Natural killer cell treated with Interleukin-12 subunit alpha and Interleukin-12 subunit beta and Interleukin-15 and Interleukin-18, amount 100 ng/mL, for 72 hours (primary cell): Measurements from ENCODE around the gene GLTP. TPM values are rescaled to one million over a fixed set of nuclear protein-coding genes. Genes with fewer than 3 reads are reported as not detected.
"Not testable (repeated sequence)": the region's sequence is repeated elsewhere in the genome, so short reads cannot be mapped to it uniquely, and the experiment has no call there.

Experiments used
- ATAC-seq, 2 donors: fragments of 150-1000 bp; cut with Tn5 transposase in 1 of 2; sonication (Bioruptor Pico), chemical (Tn5 transposase) in 1 of 2; 2 replicates each; pipeline ENCODE4 v1.10.0; 2021
- DNase-seq: peaks from one replicate; pipeline ENCODE4 v3.0.0; 2022; ENCODE audit warnings: low spot score
- H3K27ac Mint-ChIP-seq, 2 donors: 1 replicate in 1 of 2; 2 replicates in 1 of 2; pipeline ENCODE4 v1.8.0; 2022; ENCODE audit warnings: mixed read lengths in 2 of 2, mild to moderate bottlenecking in 1 of 2, moderate library complexity in 1 of 2
- H3K27me3 Mint-ChIP-seq, 2 donors: 1 replicate in 1 of 2; 2 replicates in 1 of 2; pipeline ENCODE4 v1.8.0; 2022; ENCODE audit warnings: mixed read lengths in 2 of 2
- H3K36me3 Mint-ChIP-seq: one replicate; pipeline ENCODE4 v1.8.0; 2022; ENCODE audit warnings: mixed read lengths
- H3K4me1 Mint-ChIP-seq, 2 donors: 1 replicate in 1 of 2; 2 replicates in 1 of 2; pipeline ENCODE4 v1.8.0; 2022; ENCODE audit warnings: low read depth in 2 of 2, mixed read lengths in 2 of 2, mild to moderate bottlenecking in 1 of 2
- H3K4me3 Mint-ChIP-seq: one replicate; pipeline ENCODE4 v1.8.0; 2022; ENCODE audit warnings: mixed read lengths
- H3K9me3 Mint-ChIP-seq: 2 replicates; pipeline ENCODE4 v1.8.0; 2022; ENCODE audit warnings: mixed read lengths
- total RNA-seq, 2 donors: library from RNA; stranded (reverse); gene quantifications; one replicate each; pipeline ENCODE4 v1.2.3, GENCODE V29; 2022

The GLTP gene
- total RNA-seq, 2 donors from 2014 or later, result 29.7 to 31.2 TPM

DNA sequence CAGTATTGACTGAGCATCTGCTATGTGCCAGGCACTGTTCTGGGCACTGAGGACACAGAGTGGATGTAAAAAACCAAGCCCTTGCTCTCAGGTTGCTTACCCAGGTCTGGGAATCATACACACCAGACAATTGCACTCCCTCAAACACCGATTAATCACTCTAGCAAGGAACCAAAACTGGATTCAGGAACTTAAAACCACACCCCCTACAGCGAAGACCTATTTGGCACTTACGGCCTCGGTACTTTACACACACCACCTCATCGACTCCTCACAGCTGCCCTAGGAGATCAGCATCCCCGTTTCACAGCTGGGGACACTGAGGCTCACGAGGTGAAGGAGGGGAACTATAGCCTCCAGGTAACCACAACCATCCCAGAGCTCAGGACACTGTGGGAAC is 1.6 kb downstream of the GLTP start:
- Mint-ChIP-seq H3K36me3 (no peaks in the 10 kb centered on the region), H3K27ac (peak overlapping the region in 1 of 2 donors; percentile 94), H3K4me3 (peak overlapping the region; percentile 99), H3K4me1 (peaks cover 51 to 55% of the 10 kb centered on the region in 2 donors), H3K9me3 (no peaks in the 10 kb centered on the region), H3K27me3 (no peaks in the 10 kb centered on the region)
- ATAC-seq (no peak), DNase-seq (no peak)

DNA sequence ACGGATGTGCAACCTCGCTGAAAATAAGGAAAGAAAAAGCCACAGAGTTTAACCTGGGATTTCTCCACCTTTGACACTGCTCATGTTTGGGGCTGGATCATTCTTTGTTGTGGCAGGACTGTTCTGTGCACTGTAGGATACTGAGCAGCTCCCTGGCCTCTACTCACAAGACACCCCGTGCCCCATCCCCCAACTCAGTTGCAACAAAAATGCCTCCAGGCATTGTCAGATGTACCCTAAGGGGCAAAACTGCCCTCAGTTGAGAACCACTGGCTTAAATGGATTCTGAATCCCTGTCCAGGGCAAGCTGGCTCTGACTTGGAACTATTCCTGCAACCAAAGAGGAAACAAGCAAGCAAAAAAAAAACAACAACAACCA is 2.1 kb downstream of the GLTP start:
- Mint-ChIP-seq H3K4me3 (peak overlapping the region; percentile 99), H3K4me1 (peaks cover 51 to 55% of the 10 kb centered on the region in 2 donors), H3K36me3 (no peaks in the 10 kb centered on the region), H3K9me3 (no peaks in the 10 kb centered on the region), H3K27me3 (no peaks in the 10 kb centered on the region), H3K27ac (peak overlapping the region in 1 of 2 donors; percentile 94)
- DNase-seq, result no peak
- ATAC-seq, result no peak

DNA sequence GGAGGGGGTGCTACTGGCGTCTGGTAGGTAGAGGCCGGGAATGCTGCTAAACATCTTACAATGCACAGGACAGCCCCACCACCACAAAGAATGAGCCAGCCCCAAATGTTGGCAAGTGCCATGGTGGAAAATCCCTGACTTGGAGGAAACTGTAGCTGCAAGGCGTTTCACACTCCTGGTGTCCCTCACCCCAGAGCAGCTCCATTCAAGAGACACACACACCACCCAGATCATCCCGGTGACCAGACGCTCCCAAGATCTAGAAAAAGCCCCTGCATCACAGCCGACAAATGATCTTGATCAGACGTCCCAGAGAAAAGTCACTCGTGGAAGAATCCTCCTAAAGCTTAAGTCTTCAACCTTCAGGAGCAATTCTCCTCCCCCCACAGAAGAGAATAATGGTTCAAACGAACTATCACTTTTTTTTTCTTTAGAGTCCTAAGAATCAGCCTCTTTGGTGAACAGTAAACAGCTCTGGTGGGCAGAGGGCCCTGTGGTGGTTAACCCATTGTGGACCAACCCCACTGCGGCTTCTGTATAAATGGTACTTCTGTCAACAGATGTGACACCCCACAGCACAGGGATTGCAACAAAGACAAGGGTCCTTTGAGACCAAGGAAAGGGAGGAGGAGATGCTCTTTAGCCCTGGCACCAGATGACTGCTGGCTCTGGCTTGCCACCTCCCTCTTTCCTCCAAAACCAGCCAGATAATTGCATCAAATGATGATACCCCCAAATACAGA is 2.7 kb downstream of the GLTP start:
- Mint-ChIP-seq H3K27me3 (no peaks in the 10 kb centered on the region), H3K27ac (peak overlapping the region in 1 of 2 donors; percentile 94), H3K9me3 (no peaks in the 10 kb centered on the region), H3K4me3 (peak overlapping the region; percentile 99), H3K4me1 (peaks cover 51 to 55% of the 10 kb centered on the region in 2 donors), H3K36me3 (no peaks in the 10 kb centered on the region)
- DNase-seq, result no peak
- ATAC-seq, result no peak

GRCh38 chr12:109876406-109876805 is 3.9 kb downstream of the GLTP start:
- ATAC-seq (no peak), DNase-seq (no peak)
- Mint-ChIP-seq H3K27ac (peak overlapping the region in 1 of 2 donors; percentile 50), H3K4me1 (peaks cover 47 to 52% of the 10 kb centered on the region in 2 donors), H3K4me3 (no peak overlapping the region), H3K36me3 (no peaks in the 10 kb centered on the region), H3K27me3 (no peaks in the 10 kb centered on the region), H3K9me3 (no peaks in the 10 kb centered on the region)

DNA sequence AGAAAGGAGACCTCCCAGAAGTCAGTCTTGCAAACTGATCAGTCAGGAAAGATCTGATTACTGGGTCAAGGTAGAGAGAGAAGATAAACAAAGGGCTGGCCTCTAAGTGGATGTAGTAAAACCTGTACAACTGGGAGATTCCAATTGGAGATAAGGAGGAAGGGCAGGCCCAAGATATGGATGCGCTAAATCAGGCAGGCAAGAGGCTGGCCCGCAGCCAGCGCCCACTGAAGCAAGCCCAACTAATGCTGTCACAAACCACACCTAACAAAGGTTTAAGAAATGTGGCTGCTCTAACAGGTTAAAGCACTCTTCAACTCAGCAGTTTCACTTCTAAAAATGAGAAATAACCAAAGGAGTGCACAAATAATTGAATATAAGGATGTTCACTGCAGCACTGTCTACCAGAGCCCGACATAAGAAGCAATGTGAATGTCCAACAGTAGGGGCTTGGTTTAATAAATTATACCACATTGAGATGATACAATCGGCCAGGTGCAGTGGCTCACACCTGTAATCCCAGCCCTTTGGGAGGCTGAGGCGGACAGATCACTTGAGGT is 4.7 kb downstream of the GLTP start:
- H3K9me3 Mint-ChIP-seq, result no peaks in the 10 kb centered on the region
- H3K36me3 Mint-ChIP-seq, result no peaks in the 10 kb centered on the region
- no peak overlapping the region for H3K4me3 Mint-ChIP-seq
- ATAC-seq, result no peak
- H3K27me3 Mint-ChIP-seq, result no peaks in the 10 kb centered on the region
- H3K4me1 Mint-ChIP-seq, result peaks cover 43 to 47% of the 10 kb centered on the region in 2 donors
- peak overlapping the region in 1 of 2 donors; percentile 24 for H3K27ac Mint-ChIP-seq
- no peak for DNase-seq

DNA sequence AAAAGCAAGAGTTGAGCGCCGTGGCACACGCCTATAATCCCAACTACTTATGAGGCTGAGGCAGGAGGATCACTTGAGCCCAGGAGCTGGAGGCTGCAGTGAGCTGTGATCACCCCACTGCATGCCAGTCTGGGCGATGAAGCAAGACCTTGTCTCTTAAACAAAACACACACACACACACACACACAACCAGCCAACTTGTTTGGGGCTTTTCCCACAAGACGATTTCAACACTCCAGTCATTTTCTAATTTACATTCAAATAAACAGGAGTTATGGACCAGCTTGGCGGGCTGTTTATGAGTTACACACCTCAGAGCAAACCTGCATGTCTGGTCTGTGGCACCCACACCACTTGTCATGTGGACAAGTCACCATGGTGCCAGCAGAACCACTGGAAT is 6.7 kb downstream of the GLTP start:
- Mint-ChIP-seq H3K27ac (no peak overlapping the region), H3K4me3 (no peak overlapping the region), H3K36me3 (no peaks in the 10 kb centered on the region), H3K9me3 (no peaks in the 10 kb centered on the region), H3K4me1 (peaks cover 33 to 43% of the 10 kb centered on the region in 2 donors), H3K27me3 (no peaks in the 10 kb centered on the region)
- ATAC-seq (no peak), DNase-seq (no peak)

DNA sequence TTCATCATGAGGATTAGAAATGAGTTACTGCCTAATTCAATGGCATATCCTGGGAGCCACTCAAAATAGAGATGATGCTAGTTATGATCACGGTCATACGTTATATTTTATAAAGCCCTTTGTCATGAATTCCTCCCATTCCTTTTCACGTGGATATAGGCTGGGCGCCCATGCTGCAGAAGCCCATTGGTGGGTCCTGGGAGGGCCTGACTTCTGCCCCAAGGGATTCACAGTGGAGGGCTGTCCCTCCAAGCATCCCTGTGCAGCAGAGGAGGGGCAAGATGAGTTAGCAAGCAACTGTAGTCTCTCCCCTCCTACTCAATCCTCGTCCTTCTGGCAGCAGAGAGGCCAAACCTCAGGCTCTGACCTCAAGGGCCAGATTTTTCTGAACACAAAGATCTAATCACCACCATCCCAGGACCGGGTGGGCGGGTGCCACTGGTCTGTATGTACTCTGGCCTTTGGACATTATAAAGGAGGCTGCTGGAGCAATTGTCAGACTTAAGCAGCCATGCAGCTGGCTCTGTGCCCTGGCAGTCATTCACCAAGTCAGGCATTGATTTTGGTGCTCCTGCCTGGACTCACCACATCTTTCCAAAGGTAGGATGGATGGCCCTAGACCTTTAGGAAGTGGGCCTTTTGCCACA is 8.6 kb downstream of the GLTP start:
- Mint-ChIP-seq H3K4me1 (peaks cover 29 to 38% of the 10 kb centered on the region in 2 donors), H3K4me3 (no peak overlapping the region), H3K36me3 (no peaks in the 10 kb centered on the region), H3K27me3 (no peaks in the 10 kb centered on the region), H3K9me3 (no peaks in the 10 kb centered on the region), H3K27ac (peak overlapping the region in 1 of 2 donors; percentile 51)
- DNase-seq (no peak), ATAC-seq (no peak)

- DNase-seq (no peak), ATAC-seq (peak in 1 of 2 donors; percentile 45)
- H3K4me3 Mint-ChIP-seq, result no peak overlapping the region
- peak overlapping the region in 1 of 2 donors; percentile 31 for H3K27ac Mint-ChIP-seq
- no peaks in the 10 kb centered on the region for H3K27me3 Mint-ChIP-seq
- H3K36me3 Mint-ChIP-seq, result no peaks in the 10 kb centered on the region
- H3K9me3 Mint-ChIP-seq, result no peaks in the 10 kb centered on the region
- H3K4me1 Mint-ChIP-seq, result peaks cover 27 to 31% of the 10 kb centered on the region in 2 donors
Observed at GRCh38 chr12:109870648-109871047, 9.7 kb downstream of the GLTP start.

DNA sequence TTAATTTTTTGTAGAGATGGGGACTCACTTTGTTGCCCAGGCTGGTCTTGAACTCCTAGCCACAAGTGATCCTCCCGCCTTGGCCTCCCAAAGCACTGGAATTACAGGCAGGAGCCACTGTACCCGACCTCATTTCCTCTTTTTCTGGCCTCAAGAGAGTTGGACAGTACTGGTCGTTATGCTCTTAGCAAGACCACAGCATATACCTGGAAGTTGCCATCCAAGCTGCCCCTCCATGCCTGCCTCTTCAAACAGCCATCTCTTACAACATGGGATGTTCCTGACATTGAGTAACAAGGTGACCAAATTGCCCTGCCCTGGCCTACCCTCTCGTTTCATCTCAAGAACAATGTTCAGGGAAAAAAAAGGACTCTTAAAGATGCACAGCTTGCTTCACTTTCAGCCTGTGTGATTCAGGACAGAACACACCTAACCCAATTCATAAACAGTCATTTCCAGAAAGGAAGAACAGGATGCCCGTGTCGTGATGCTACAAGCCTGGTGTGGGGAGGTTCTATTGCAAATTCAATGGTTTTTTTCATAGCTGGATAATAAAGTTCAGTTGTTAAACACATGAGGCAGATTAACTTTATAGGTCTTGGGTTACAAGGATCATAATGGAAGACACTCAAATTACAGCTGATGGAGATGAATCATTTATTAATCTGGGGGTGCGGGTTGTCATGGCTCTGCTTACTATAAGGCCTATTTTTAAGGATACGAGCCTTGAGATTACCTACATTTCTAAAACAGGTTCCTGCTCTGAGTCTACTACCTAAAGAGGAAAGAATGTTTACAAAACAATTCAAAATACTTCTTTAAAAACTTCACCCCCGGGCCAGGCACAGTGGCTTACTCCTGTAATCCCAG is 11.9 kb downstream of the GLTP start:
- Mint-ChIP-seq H3K4me1 (peaks cover 32 to 35% of the 10 kb centered on the region in 2 donors), H3K36me3 (no peaks in the 10 kb centered on the region), H3K27ac (peak overlapping the region; percentile 6 to 11), H3K27me3 (no peaks in the 10 kb centered on the region), H3K9me3 (no peaks in the 10 kb centered on the region), H3K4me3 (no peak overlapping the region)
- ATAC-seq (peak in 1 of 2 donors; percentile 65), DNase-seq (no peak)

DNA sequence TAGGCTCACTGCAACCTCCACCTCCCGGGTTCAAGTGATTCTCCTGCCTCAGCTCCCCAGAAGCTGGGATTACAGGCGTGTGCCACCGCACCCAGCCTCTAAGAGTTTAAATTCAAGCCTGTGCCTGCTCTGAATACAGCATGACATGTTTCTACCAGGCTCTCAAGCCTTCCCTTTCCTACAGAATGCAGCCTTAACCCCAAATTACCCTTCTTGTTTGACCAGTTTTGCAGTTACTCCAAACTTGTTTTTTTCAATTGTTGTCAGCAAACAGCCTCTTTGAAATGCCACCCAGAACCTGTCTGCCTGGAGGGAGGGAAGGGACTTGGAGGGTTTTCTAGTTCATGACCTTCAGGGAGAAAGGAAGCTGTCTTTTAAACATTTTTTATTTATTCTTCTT is 15.4 kb downstream of the GLTP start:
- Mint-ChIP-seq H3K4me1 (peaks cover 26 to 29% of the 10 kb centered on the region in 2 donors), H3K27me3 (no peaks in the 10 kb centered on the region), H3K4me3 (no peak overlapping the region), H3K9me3 (no peaks in the 10 kb centered on the region), H3K36me3 (no peaks in the 10 kb centered on the region), H3K27ac (peak overlapping the region in 1 of 2 donors; percentile 84)
- ATAC-seq (no peak), DNase-seq (no peak)

DNA sequence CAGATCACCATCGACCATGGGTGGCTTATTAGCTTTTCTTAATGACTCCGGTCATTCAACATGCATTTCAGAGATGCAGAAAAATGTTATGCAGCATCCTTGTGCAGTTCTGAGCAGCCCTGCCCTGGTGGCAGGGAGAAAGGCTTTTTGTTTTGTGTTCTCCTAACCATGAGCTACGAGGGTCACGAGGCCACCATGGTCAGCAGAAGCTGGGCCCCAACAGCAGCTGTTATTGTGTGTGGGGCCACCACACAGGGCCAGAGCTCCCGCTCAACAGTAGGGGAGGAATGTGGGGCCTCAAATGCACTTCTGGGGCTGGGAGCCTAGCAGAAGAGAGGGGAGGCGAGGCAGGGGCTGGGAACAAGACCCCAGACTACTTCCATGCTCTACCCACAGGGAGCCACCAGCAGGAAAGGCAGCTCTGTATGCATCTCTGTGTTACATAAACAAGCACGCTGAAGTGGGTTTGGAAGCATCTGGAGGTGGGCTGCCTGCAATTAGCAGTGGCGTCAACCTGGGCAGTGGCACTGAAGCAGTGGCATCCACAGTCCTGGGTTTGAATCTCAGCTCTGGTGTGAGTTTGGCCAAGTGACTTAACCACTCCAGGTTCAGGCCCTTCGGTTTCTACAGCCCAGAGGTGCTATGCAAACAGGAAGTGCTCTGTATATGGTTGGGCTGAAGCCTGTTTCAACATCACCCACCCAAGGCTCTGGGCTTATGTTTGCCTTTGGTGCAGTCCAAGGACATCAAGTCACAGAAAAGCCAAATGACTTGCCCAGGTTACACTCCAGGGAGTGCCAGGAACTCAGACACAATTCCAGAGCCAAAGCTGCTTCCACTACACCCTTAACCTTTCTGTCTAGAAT is 16.3 kb downstream of the GLTP start:
- Mint-ChIP-seq H3K9me3 (no peaks in the 10 kb centered on the region), H3K27me3 (no peaks in the 10 kb centered on the region), H3K36me3 (no peaks in the 10 kb centered on the region), H3K4me3 (peak overlapping the region; percentile 7), H3K4me1 (peaks cover 26 to 29% of the 10 kb centered on the region in 2 donors), H3K27ac (peak overlapping the region; percentile 52 to 84)
- DNase-seq (peak; percentile 74), ATAC-seq (peak; percentile 94)

- H3K27ac Mint-ChIP-seq, ATAC-seq: not testable (repeated sequence)
Observed at GRCh38 chr12:109862491-109862890, 17.9 kb downstream of the GLTP start.

More at GRCh38 chr12:109862491-109862890, 17.9 kb downstream of the GLTP start:
- not testable (repeated sequence) for H3K4me3 Mint-ChIP-seq, H3K36me3 Mint-ChIP-seq, DNase-seq, H3K27me3 Mint-ChIP-seq, H3K9me3 Mint-ChIP-seq
- peaks cover 20 to 31% of the 10 kb centered on the region in 2 donors for H3K4me1 Mint-ChIP-seq
